HCT116 (cell line): ENCODE measurements around the gene DHX34. TPM values are rescaled to one million over a fixed set of nuclear protein-coding genes. Genes with fewer than 3 reads are reported as not detected.

ENCODE experiments used
- ATAC-seq: fragments of 200-7000 bp; cut with Tn5 transposase; 2 replicates; pipeline ENCODE4 v1.9.1; 2020; ENCODE audit warnings: mild to moderate bottlenecking, moderate library complexity
- BruUV-seq: library from RNA; stranded (reverse); fragments of 400-500 nt; replicated peaks from 2 replicates; lab custom pipeline; 2021; lab: Mats Ljungman, UMichigan
- CTCF ChIA-PET: fragments of 300-600 bp; sonication (Branson Sonifier 250); formaldehyde crosslinking; loops from one replicate; lab custom pipeline; 2021; ENCODE audit warnings: antibody characterized with exemption; lab: Charles Lee
- POLR2A ChIA-PET: fragments of 300-600, 350-600 bp; sonication (Branson Sonifier 250); formaldehyde crosslinking; loops from one replicate; lab custom pipeline; 2021; ENCODE audit warnings: antibody characterized with exemption; lab: Charles Lee
- RAD21 ChIA-PET, 2 experiments: fragments of 300-600 bp; sonication (Branson Sonifier 250); formaldehyde crosslinking; loops; one replicate each; lab custom pipeline; 2023; ENCODE audit warnings: low total read pairs in 2 of 2; ENCODE audit not compliant: uncharacterized antibody in 2 of 2, unreplicated experiment in 2 of 2, low non-redundant PET in 1 of 2; lab: Charles Lee
- DNase-seq: peaks from one replicate; pipeline ENCODE4 v3.0.0-alpha.2; 2010; ENCODE audit warnings: low read depth, low spot score
- H2AFZ ChIP-seq: fragments of 200-600 bp; shearing (Covaris generic), sonication (generic); 2 replicates; pipeline ENCODE4 v1.6.1; 2017; ENCODE audit warnings: low read depth, mixed run types, mixed read lengths, antibody characterized with exemption, low read length; ENCODE audit not compliant: poor library complexity, severe bottlenecking
- H3K27ac ChIP-seq: 2 replicates; pipeline ENCODE4 v1.5.1; 2012; ENCODE audit warnings: low read depth, low read length
- H3K27me3 ChIP-seq: fragments of 200-600 bp; sonication (generic); 2 replicates; pipeline ENCODE4 v1.6.1; 2016; ENCODE audit warnings: mixed run types, low read length, mixed read lengths; ENCODE audit not compliant: insufficient read depth
- H3K36me3 ChIP-seq, 2 experiments: fragments of 200-500 bp in 1 of 2; fragments of 200-600 bp in 1 of 2; sonication (Bioruptor generic) in 1 of 2; sonication (generic) in 1 of 2; 2 replicates each; pipeline versions ENCODE4 v1.5.1 to v1.6.1; 2014 to 2016; ENCODE audit warnings: low read length in 2 of 2, inconsistent platforms in 1 of 2, mixed read lengths in 1 of 2, mixed run types in 1 of 2; ENCODE audit not compliant: insufficient read depth in 2 of 2, control insufficient read depth in 1 of 2
- H3K4me1 ChIP-seq, 2 experiments: fragments of 200-600 bp in 1 of 2; sonication (generic) in 1 of 2; 2 replicates each; pipeline versions ENCODE4 v1.5.1 to v1.6.1; 2012 to 2017; ENCODE audit warnings: low read length in 2 of 2, inconsistent platforms in 1 of 2, mild to moderate bottlenecking in 1 of 2, mixed read lengths in 1 of 2, mixed run types in 1 of 2, moderate library complexity in 1 of 2; ENCODE audit not compliant: insufficient read depth in 2 of 2, control insufficient read depth in 1 of 2
- H3K4me2 ChIP-seq: fragments of 200-600 bp; sonication (generic); 2 replicates; pipeline ENCODE4 v1.6.1; 2017; ENCODE audit warnings: mixed run types, low read length, mixed read lengths
- H3K4me3 ChIP-seq, 2 experiments: fragments of 200-600 bp in 1 of 2; sonication (generic) in 1 of 2; replicated peaks in 1 of 2; 2 replicates each; pipeline ENCODE4 v1.5.1; 2011 to 2016; ENCODE audit warnings: low read length in 2 of 2, control low read depth in 1 of 2, low read depth in 1 of 2, mild to moderate bottlenecking in 1 of 2, mixed read lengths in 1 of 2, mixed run types in 1 of 2
- H3K79me2 ChIP-seq: fragments of 200-600 bp; sonication (generic); 2 replicates; pipeline ENCODE4 v1.6.1; 2017; ENCODE audit warnings: mild to moderate bottlenecking, mixed run types, low read length, moderate library complexity, mixed read lengths; ENCODE audit not compliant: insufficient read depth
- H3K9ac ChIP-seq: fragments of 200-600 bp; sonication (generic); 2 replicates; pipeline ENCODE4 v1.6.1; 2016; ENCODE audit warnings: low read length, mixed read lengths
- H3K9me2 ChIP-seq: fragments of 200-600 bp; sonication (generic), shearing (Covaris generic); 2 replicates; pipeline ENCODE4 v1.6.1; 2017; ENCODE audit warnings: mixed run types, mild to moderate bottlenecking, moderate library complexity; ENCODE audit not compliant: insufficient read depth
- H3K9me3 ChIP-seq, 2 experiments: fragments of 200-500 bp in 1 of 2; fragments of 200-600 bp in 1 of 2; sonication (Bioruptor generic) in 1 of 2; sonication (generic) in 1 of 2; 2 replicates each; pipeline ENCODE4 v1.6.1; 2014 to 2017; ENCODE audit warnings: low read length in 2 of 2, mixed read lengths in 2 of 2, inconsistent platforms in 1 of 2, low read depth in 1 of 2, mild to moderate bottlenecking in 1 of 2, mixed run types in 1 of 2, moderate library complexity in 1 of 2; ENCODE audit not compliant: control insufficient read depth in 1 of 2, insufficient read depth in 1 of 2
- H4K20me1 ChIP-seq: fragments of 200-600 bp; sonication (generic), shearing (Covaris generic); 2 replicates; pipeline ENCODE4 v1.6.1; 2017; ENCODE audit warnings: mixed run types, mild to moderate bottlenecking, moderate library complexity; ENCODE audit not compliant: insufficient read depth
- CBX3 ChIP-seq: IDR thresholded peaks from 2 replicates; pipeline ENCODE4 v1.6.1; 2012; ENCODE audit warnings: low read depth
- ELF1 ChIP-seq: IDR thresholded peaks from 2 replicates; pipeline ENCODE4 v1.6.1; 2012; ENCODE audit warnings: low read depth, borderline replicate concordance
- EZH2 ChIP-seq: fragments of 200-600 bp; sonication (generic); IDR thresholded peaks from 2 replicates; pipeline ENCODE4 v1.6.1; 2017; ENCODE audit warnings: antibody characterized with exemption, mixed run types
- EZH2phosphoT487 ChIP-seq: fragments of 200-600 bp; IDR thresholded peaks from 2 replicates; pipeline ENCODE4 v1.6.1; 2018; ENCODE audit warnings: antibody characterized with exemption, borderline replicate concordance
- JUND ChIP-seq: IDR thresholded peaks from 2 replicates; pipeline ENCODE4 v1.6.1; 2012
- RAD21 ChIP-seq: IDR thresholded peaks from 2 replicates; pipeline ENCODE4 v1.6.1; 2012; ENCODE audit warnings: low read depth, mild to moderate bottlenecking
- SIN3A ChIP-seq: IDR thresholded peaks from 2 replicates; pipeline ENCODE4 v1.6.1; 2012; ENCODE audit warnings: low read depth
- SP1 ChIP-seq: IDR thresholded peaks from 2 replicates; pipeline ENCODE4 v1.6.1; 2012; ENCODE audit warnings: low read depth
- ZFX ChIP-seq: fragments of 450-650 bp; IDR thresholded peaks from 2 replicates; pipeline ENCODE4 v1.6.1; 2017
- intact Hi-C: fragments of 100-400 bp; cut with micrococcal nuclease; formaldehyde crosslinking; loops from 2 replicates; pipeline ENCODE4 v1.10.0; 2022
- total RNA-seq: library from RNA; stranded (reverse); gene quantifications from one replicate; pipeline ENCODE4 v1.2.1, GENCODE V29; 2021; ENCODE audit not compliant: unreplicated experiment
- TF ChIP-seq, protein P1 (sequence below), 3 experiments: fragments of 200-600 bp in 1 of 3; sonication (generic) in 1 of 3; IDR thresholded peaks in 2 of 3; conservative IDR thresholded peaks in 1 of 3; 2 replicates each; pipeline ENCODE4 v1.5.1; 2012 to 2017; ENCODE audit warnings: low read depth in 2 of 3, low read length in 2 of 3, antibody characterized with exemption in 1 of 3, borderline replicate concordance in 1 of 3, control low read depth in 1 of 3, mild to moderate bottlenecking in 1 of 3, mixed read lengths in 1 of 3, mixed run types in 1 of 3, moderate library complexity in 1 of 3; ENCODE audit not compliant: insufficient read depth in 1 of 3
- TF ChIP-seq, protein P2 (sequence below): IDR thresholded peaks from 2 replicates; pipeline ENCODE4 v1.6.1; 2012

DHX34 gene
- total RNA-seq, 1 experiment from 2014 or later, result 30.5 TPM

DNA sequence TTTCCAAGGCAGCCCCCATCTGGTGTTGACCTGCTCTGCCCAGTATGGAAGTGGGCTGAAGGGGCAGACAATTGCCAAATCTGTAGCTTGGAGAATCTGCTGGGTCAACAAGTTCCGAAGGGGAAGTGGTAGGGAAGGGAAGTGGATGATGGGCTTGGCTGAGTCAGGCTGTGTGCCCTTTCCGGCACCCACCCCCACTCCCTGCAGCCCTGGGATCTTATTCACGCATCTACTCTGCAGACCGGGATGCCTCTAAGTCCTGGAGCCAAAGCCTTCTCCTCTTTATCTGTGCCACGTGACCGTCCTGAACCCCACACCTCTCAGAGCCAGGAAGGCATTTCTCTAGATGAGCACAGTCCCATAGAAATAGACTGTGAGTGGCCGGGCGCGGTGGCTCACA is 24.6 kb upstream of the DHX34 start:
- ChIA-PET POLR2A (no interaction called here), RAD21 (no interaction called here)
- no peak for DNase-seq
- Histone ChIP-seq H3K36me3 (no peaks in the 10 kb centered on the region), H3K27ac (no peak overlapping the region), H3K4me2 (no peak overlapping the region), H3K9me2 (no peaks in the 10 kb centered on the region)
- no TSS peak for BruUV-seq
- TF ChIP-seq CBX3, result no peak
- TF ChIP-seq EZH2phosphoT487, result no peak
- TF ChIP-seq ZFX, result no peak
- no peak for TF ChIP-seq SP1
- TF ChIP-seq JUND, result no peak
- no peak for TF ChIP-seq SIN3A
- TF ChIP-seq EZH2, result no peak
- TF ChIP-seq, protein P1, sequence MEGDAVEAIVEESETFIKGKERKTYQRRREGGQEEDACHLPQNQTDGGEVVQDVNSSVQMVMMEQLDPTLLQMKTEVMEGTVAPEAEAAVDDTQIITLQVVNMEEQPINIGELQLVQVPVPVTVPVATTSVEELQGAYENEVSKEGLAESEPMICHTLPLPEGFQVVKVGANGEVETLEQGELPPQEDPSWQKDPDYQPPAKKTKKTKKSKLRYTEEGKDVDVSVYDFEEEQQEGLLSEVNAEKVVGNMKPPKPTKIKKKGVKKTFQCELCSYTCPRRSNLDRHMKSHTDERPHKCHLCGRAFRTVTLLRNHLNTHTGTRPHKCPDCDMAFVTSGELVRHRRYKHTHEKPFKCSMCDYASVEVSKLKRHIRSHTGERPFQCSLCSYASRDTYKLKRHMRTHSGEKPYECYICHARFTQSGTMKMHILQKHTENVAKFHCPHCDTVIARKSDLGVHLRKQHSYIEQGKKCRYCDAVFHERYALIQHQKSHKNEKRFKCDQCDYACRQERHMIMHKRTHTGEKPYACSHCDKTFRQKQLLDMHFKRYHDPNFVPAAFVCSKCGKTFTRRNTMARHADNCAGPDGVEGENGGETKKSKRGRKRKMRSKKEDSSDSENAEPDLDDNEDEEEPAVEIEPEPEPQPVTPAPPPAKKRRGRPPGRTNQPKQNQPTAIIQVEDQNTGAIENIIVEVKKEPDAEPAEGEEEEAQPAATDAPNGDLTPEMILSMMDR (IDR thresholded peaks at IDR 0.05 in 2 of 3, conservative IDR thresholded peaks at IDR 0.05 in 1 of 3; ENCODE audit: borderline replicate concordance in 1 of 3, insufficient read depth in 1 of 3, low read depth in 2 of 3, low read length in 2 of 3), result no peak
- TF ChIP-seq, all 23 proteins: peak for 0
- Histone ChIP-seq H3K27me3 (no peaks in the 10 kb centered on the region), H3K79me2 (no peaks in the 10 kb centered on the region), H2AFZ (no peak overlapping the region), H3K4me1 (no peaks in the 10 kb centered on the region), H3K9ac (no peak overlapping the region), H3K4me3 (no peak overlapping the region), H3K9me3 (no peaks in the 10 kb centered on the region), H4K20me1 (no peaks in the 10 kb centered on the region)
- CTCF ChIA-PET, result interaction anchor here (0.6 kb wide), 1 partner anchor 19 kb away, joined by 3 read pairs; no protein-coding TSS in a partner anchor
- no peak for ATAC-seq
- intact Hi-C loops, result no loop called here

DNA sequence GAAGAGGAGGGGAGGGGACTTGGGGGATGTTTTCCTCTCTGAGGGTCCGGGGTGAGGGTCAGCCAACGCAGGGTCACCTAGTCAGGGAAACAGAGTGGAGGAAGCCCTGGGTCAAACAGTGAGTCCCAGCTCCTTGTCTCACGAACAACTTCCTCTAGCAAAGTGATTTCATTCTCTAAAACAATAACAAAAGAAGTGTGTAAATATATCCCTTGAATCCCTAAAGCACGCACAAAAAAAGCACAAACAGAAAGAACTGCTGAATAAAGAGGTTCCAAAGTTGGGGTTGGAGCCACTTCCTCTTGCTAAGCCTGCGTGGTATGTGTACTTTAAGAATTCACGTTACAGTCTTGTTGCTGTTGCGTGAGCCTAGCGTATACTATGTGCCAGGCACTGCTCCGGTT is 18.6 kb upstream of the DHX34 start:
- H4K20me1 ChIP-seq, result no peaks in the 10 kb centered on the region
- no peaks in the 10 kb centered on the region for H3K79me2 ChIP-seq
- no peaks in the 10 kb centered on the region for H3K9me2 ChIP-seq
- BruUV-seq, result no TSS peak
- H3K4me1 ChIP-seq, result no peaks in the 10 kb centered on the region
- no peak overlapping the region for H2AFZ ChIP-seq
- H3K4me2 ChIP-seq, result no peak overlapping the region
- H3K27me3 ChIP-seq, result no peaks in the 10 kb centered on the region
- TF ChIP-seq, protein P2, sequence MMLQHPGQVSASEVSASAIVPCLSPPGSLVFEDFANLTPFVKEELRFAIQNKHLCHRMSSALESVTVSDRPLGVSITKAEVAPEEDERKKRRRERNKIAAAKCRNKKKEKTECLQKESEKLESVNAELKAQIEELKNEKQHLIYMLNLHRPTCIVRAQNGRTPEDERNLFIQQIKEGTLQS, result no peak
- TF ChIP-seq SIN3A, result no peak
- no peak for TF ChIP-seq ELF1
- TF ChIP-seq RAD21, result no peak
- TF ChIP-seq ZFX, result no peak
- no peak for TF ChIP-seq CBX3
- no peak for TF ChIP-seq JUND
- no peaks in the 10 kb centered on the region for H3K36me3 ChIP-seq
- POLR2A ChIA-PET, result no interaction called here
- no peaks in the 10 kb centered on the region for H3K9me3 ChIP-seq
- no peak overlapping the region for H3K9ac ChIP-seq
- RAD21 ChIA-PET, result no interaction called here
- no peak for ATAC-seq
- CTCF ChIA-PET, result interaction anchor here (2.8 kb wide), 1 partner anchor 18 kb away, joined by 8 read pairs; the partner anchor contains the start of gene DHX34
- H3K27ac ChIP-seq, result no peak overlapping the region
- intact Hi-C loops, result no loop called here
- no peak overlapping the region for H3K4me3 ChIP-seq
- no peak for DNase-seq
